HG03060 (cell line): ENCODE measurements around the gene LY6G6D.

Experiments used
- ATAC-seq: cut with Tn5 transposase; IDR thresholded peaks from one replicate; pipeline ENCODE4 v1.9.1; 2021; ENCODE audit warnings: low read depth, moderate number of reproducible peaks; ENCODE audit not compliant: unreplicated experiment

Gene LY6G6D

GRCh38 chr6:31733734-31734133, 18.6 kb downstream of the LY6G6D start:
- ATAC-seq: no peak

GRCh38 chr6:31734247-31734820, 19.2 kb downstream of the LY6G6D start:
- no peak for ATAC-seq

DNA sequence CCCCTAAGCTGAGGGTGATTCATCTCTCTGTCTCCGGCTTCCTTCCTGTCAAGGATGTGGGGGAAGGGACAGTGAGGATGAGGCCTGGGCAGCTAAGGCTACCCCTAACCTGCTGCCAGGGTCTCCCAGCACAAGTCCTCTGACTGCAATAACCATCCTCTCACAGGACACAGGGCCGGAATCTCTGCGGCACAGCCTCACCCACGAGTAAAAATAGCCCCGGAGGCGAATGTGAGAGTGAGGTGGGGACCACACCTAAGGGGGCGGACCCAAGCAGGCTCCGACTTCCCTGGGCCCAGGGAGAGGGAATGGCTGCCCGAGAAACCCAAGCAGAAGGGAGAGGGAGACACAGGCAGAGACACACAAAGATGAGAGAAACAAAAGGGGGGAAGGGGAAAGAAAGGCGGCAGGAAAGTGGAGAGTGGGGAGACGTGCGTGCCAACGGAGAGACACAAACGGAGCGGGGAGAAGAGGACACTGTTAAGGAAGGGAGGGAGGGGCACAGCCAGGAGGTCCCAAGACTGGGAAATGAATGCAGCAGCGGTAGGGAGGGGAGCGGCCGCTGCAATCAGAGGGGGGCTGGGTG, 19.8 kb downstream of the LY6G6D start:
- no peak for ATAC-seq

DNA sequence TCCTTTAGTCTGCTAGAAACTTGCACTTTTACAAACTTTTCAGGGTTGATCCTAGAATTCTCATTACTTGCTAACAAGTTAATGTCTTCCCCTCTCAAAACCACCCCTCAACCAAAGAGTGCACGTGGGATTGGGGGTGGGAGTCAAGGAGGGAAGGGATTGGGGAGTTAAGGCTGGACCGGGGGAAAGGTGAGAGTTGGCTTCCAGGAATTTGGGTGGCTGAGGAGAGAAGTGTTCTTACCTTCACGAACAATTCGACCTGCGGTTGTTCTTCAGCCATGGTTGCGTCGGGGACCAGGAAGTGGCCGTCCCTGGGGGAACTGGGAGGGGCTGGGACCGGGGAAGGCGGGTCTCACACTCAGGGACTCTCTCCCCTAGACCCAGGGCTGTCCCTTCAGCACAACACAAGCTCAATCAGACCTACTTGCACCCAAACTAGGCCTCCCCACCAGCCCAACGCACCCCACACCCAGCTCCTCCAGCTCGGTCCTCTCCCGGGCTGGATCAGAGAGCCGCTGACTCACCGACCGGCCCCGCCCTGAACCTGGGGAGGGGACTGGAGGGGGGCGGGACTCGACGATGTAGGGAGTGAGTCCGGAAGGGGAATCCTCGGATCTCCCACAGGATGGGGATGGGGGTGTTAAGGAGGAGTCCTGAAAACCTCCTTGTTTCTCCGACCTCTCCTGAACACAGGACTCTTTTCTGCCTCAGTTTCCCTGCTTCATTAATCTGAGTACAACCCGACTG, 21.0 kb downstream of the LY6G6D start, which contains the start of gene CLIC1:
TSS of gene CLIC1 (minus strand) at position 510 of the 747 bp plus-strand sequence. CDS start at position 280, 230 bp downstream.
- ATAC-seq: no peak

DNA sequence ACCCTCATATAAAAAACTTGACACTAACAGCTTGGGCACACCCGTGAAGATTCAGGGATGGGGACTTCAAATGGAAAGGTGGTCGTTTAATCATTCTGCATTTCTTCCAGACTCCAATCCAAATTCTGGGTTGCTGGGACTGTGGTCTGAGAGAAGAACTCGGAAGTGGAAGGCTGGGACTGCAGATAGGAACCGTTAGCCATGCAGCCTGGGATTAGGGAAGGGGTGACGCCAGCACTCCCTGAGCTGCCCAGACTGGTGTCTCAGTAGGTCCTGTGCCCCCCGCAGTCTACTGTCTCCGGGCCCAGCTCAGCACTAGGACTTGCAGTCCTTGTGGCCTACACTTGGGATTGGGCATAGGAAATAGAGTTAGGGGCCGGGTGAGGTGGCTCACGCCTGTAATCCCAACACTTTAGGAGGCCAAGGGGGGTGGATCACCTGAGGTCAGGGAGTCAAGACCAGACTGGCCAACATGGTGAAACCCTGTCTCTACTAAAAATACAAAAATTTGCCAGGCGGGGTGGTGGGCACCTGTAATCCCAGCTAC, 21.7 kb downstream of the LY6G6D start:
- no peak for ATAC-seq

DNA sequence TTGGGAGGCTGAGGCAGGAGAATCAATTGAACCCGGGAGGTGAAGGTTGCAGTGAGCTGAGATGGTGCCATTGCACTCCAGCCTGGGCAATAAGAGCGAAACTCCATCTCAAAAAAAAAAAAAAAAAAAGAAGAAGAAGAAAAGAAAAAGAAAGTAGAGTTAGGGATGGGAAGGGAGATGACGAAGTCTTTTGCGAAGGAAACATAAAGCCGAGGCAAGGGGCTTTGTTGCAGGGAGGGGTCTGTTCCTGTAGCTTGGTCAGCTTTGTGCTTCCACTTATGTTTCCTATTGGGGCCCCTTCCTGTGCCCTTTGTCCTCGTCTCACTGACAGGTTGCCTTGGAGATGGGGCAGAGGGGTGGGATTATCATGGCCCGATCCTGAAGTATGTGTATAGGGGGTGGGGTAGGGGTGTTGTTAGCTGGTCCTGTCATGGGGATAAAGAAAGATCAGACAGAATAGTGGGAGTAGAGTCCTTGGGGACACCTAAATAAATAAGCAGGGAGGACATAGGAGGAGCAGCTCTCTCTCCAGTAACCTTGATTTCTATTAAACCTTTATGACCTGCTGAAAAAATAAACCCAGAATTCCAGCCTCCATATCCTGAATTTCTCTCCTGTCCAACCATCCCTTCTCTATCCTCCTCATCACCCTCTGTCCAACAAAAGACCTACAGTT, 22.3 kb downstream of the LY6G6D start:
- no peak for ATAC-seq

- ATAC-seq: no peak
Observed at GRCh38 chr6:31737991-31738979, 23.1 kb downstream of the LY6G6D start.

DNA sequence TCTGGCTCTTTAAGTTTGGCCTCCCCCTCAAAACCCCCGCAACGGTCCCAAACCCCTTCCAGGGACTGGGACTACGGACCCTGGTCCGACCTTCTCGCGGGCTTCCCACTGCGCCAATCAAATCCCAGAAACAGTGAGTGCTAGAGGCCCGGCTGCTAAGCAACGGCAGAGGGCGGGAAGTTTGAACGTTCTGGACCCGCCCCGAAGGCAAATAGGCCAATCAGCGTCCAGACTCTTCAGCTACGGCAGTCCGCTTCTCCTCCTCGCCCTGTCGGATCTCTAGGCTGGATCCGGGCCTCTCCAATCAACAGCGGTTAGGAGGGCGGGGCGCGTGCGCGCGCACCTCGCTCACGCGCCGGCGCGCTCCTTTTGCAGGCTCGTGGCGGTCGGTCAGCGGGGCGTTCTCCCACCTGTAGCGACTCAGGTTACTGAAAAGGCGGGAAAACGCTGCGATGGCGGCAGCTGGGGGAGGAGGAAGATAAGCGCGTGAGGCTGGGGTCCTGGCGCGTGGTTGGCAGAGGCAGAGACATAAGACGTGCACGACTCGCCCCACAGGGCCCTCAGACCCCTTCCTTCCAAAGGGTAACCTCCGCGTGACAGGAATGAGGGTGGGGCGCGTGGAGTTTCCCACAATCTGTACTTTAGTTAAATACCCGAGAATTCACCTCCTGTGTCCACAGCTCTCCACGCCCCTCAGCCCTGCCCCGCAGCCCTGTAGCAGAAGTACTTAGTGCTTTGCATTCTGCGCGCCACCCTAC, 24.7 kb downstream of the LY6G6D start, which contains the start of gene MSH5:
TSS of gene MSH5 (plus strand) at position 367 of the 758 bp plus-strand sequence. CDS start 462 bp downstream, outside the sequence.
- ATAC-seq: peak; percentile 46

DNA sequence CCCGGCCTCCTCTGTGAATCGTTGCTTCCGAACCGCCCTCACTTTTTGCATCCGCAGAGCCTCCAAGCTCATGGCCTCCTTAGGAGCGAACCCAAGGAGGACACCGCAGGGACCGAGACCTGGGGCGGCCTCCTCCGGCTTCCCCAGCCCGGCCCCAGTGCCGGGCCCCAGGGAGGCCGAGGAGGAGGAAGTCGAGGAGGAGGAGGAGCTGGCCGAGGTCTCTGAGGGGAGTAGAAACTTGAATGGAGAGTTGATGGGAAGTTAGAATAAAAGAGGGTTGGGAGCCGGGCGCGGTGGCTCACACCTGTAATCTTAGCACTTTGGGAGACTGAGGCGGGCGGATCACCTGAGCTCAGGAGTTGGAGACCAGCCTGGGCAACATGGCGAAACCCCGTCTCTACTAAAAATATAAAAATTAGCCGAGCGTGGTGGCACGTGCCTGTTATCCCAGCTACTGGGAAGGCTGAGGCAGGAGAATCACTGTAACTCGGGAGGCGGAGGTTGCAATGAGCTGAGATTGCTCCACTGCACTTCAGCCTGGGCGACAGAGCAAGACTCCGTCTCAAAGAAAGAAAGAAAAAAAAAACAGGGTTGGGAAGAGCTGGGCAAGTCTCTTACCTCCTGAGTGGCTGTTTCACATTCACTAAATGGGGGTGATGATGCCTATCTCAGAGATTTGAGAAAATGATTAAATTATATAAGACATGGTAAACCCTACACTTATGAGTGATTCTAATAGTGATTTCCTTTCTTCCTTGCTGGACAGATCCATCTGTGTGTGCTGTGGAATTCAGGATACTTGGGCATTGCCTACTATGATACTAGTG, 25.5 kb downstream of the LY6G6D start:
- no peak for ATAC-seq

- ATAC-seq: no peak
Observed at GRCh38 chr6:31741815-31742214, 26.7 kb downstream of the LY6G6D start.

GRCh38 chr6:31742894-31743293, 27.7 kb downstream of the LY6G6D start:
- ATAC-seq: no peak

DNA sequence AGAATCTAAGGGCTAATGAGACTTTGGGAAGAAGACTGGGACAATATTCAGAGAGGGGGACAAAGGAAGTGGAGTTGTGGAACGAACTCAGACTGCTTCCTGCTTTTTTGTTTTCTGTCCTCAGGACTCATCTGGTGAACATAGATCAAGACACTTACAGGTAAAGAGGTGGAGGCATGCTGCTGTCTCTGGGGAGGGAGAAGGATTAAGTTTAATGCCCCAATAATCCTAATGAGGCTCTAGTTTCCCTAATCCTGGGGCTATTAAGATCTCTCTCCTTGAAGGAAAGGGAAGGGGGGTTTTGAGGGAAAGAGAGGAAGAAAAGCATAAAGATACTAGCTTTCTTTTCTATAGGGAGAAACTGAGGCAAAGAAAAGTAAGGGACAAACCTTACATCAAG, 29.3 kb downstream of the LY6G6D start:
- no peak for ATAC-seq

GRCh38 chr6:31749301-31750036, 34.3 kb downstream of the LY6G6D start:
- no peak for ATAC-seq

- ATAC-seq: no peak
Observed at GRCh38 chr6:31750411-31751022, 35.4 kb downstream of the LY6G6D start.

DNA sequence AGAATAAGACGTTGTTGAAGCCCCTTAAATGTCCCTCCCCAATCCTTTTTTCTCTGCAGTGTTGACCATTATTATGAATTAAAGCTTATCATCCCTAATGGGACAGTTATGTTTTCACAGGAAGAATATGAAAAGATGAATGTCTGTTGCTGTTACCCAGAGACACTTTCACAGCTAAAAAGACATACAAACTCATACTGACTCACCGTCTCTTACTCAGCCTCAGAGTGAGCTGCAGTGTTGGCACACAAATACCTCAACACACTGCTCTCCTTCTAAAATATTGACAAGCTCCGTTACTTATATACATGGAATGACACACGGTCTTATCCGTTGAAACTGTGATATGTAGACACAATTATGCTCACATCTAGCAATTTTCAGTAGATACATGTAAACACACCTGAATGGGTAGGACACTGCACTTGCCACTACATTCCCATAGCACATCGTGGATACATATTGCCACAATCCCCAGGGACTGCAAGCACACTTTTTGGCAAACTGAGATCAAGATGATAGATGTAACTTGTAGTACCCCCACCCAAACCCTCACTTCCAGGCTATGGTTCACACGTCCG, 37.7 kb downstream of the LY6G6D start:
- no peak for ATAC-seq

- ATAC-seq: no peak
Observed at GRCh38 chr6:31758281-31758680, 43.1 kb downstream of the LY6G6D start.

DNA sequence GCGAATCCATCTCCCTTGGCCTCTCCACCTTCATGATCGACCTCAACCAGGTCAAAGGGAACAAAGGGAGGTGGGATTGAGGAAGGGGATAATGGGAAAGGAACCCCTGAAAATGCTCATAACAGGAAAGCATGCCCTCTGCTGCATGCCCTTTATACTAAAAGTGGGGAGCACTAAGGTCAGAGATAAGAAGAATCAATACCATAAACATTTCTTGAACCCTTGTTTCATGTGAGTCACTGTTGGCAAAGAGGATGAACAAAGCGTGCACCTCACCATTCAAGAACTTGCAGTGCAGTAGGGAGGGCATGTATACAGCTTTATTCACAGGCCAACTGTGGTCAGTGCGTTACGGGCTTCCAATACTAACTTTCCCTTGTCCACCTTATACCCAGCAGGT, 45.6 kb downstream of the LY6G6D start:
- no peak for ATAC-seq
